Epithelial cell of proximal tubule (primary cell): ENCODE data around the gene CASP2. TPM values are rescaled to one million over a fixed set of nuclear protein-coding genes. Genes with fewer than 3 reads are reported as not detected.
"Not testable (repeated sequence)": the region's sequence is repeated elsewhere in the genome, so short reads cannot be mapped to it uniquely, and the experiment has no call there.

Experiments
- DNase-seq: peaks from one replicate; pipeline ENCODE4 v3.0.0-alpha.2; 2011; ENCODE audit warnings: low read depth
- H3K4me3 ChIP-seq: 2 replicates; pipeline ENCODE4 v1.5.1; 2011; ENCODE audit warnings: low read depth, mild to moderate bottlenecking, low read length
- total RNA-seq: library from RNA; depleted of rRNA; stranded (reverse); fragments of >200 nt; gene quantifications from 2 replicates; pipeline ENCODE4 v1.2.3, GENCODE V29; 2015
- TF ChIP-seq, protein P1 (sequence below): conservative IDR thresholded peaks from 2 replicates; pipeline ENCODE4 v1.5.1; 2012; ENCODE audit warnings: low read depth, mild to moderate bottlenecking, low read length

The CASP2 gene
- total RNA-seq, 1 donor from 2014 or later = 17.8 TPM

DNA sequence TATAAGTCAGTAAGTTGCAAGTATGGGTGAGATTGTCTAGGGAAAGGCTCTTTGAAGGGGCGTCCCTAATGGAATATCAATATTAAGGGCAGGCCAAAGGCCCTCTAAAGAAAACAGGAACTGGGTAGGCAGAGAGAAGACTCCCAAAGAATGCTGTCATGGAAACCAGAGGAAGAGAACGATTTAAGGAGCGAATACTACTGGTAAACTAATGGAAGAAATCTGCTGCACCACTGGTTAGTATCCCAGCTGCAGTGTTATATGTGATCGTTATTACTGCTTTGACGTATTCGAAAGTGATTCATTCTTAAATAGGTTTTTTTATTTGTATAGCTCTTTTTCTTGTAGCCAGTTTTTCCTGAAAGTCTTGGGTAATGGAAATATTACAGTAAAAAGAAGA, 1.3 kb downstream of the CASP2 start:
- DNase-seq = no peak
- TF ChIP-seq, protein P1, sequence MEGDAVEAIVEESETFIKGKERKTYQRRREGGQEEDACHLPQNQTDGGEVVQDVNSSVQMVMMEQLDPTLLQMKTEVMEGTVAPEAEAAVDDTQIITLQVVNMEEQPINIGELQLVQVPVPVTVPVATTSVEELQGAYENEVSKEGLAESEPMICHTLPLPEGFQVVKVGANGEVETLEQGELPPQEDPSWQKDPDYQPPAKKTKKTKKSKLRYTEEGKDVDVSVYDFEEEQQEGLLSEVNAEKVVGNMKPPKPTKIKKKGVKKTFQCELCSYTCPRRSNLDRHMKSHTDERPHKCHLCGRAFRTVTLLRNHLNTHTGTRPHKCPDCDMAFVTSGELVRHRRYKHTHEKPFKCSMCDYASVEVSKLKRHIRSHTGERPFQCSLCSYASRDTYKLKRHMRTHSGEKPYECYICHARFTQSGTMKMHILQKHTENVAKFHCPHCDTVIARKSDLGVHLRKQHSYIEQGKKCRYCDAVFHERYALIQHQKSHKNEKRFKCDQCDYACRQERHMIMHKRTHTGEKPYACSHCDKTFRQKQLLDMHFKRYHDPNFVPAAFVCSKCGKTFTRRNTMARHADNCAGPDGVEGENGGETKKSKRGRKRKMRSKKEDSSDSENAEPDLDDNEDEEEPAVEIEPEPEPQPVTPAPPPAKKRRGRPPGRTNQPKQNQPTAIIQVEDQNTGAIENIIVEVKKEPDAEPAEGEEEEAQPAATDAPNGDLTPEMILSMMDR = no peak
- peak overlapping the region; percentile 96 for H3K4me3 ChIP-seq

DNA sequence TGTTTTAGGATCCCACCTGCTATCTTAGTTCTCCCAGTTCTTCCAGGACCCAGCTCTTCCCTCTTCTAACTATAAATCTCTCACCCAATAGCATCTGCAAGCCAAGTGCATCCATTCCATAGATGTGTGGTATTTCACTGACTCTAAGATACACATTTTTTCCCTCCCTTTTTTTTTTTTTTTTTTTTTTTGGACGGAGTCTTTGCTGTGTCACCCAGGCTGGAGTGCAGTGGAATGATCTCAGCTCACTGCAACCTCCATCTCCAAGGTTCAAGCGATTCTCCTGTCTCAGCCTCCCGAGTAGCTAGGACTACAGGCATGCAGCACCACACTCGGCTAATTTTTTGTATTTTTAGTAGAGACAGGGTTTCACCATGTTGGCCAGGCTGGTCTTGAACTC, 1.7 kb downstream of the CASP2 start:
- not testable (repeated sequence) for DNase-seq
- H3K4me3 ChIP-seq = peak overlapping the region; percentile 96

GRCh38 chr7:143290293-143290692, 2.1 kb downstream of the CASP2 start:
- H3K4me3 ChIP-seq = no peak overlapping the region
- DNase-seq = no peak
- TF ChIP-seq, protein P1 = no peak

DNA sequence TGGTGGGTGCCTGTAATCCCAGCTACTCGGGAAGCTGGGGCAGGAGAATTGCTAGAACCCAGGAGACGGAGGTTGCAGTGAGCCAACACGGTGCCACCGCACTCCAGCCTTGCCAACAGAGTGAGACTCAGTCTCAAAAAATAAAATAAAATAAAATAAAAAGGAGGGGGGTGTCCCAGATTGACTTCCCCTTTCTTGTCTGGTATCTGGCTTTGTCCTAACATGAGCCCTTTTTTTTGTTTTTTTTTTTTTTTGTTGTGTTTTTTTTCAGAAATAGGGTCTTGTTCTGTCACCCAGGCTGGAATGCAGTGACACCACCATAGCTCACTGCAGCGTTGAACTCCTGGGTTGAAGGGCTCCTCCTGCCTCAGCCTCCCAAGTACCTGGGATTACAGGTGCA, 4.7 kb downstream of the CASP2 start:
- DNase-seq = no peak
- H3K4me3 ChIP-seq = no peak overlapping the region
- TF ChIP-seq, protein P1 = no peak

GRCh38 chr7:143295870-143296269, 7.7 kb downstream of the CASP2 start:
- DNase-seq = no peak
- H3K4me3 ChIP-seq = no peak overlapping the region
- TF ChIP-seq, protein P1 = no peak

DNA sequence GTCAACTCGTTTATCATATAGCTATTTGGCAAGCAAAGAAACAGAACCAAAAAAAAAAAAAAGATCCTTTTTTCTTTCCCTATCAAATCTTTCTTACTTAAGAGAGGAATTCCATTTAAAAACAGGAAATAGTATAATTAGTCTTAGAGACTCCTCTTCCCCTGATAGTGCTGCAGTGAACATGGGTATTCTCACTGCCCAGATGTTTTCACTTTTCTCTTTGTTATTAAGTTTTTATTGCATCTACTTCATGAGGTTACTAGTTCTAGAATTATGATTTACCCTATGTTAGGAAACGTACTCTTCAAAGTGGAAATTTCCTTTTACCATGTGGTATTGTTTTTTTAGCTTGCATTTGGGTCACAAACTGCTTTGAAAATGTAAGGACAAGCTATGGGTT, 8.5 kb downstream of the CASP2 start:
- TF ChIP-seq, protein P1 = no peak
- DNase-seq = no peak
- H3K4me3 ChIP-seq = no peak overlapping the region

DNA sequence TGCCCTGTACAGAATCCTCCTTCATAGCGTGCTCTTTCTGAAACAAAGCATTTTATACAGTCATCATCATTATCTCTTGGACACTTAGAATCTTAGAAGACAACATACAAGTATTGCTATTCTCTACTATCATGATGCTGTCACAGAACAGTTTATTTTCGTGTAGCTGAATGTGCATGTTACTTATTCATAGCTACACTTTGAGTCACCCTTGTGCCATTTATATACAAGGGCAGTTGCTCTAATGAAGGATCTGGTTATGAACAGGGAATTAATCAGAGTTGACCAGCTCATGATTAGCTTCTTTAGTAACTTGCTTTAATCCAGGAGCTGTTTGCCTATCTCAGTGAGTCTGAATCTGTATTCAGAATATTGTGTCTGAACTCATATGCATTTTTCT, 11.2 kb downstream of the CASP2 start:
- no peak for DNase-seq
- H3K4me3 ChIP-seq = no peak overlapping the region
- TF ChIP-seq, protein P1 = no peak

- H3K4me3 ChIP-seq = no peak overlapping the region
- no peak for DNase-seq
- TF ChIP-seq, protein P1 = peak; percentile 82
These were observed 11.7 kb downstream of the CASP2 start for GRCh38 chr7:143299840-143300239.
